ENCODE measurements around the gene GALNT18. TPM values are rescaled to one million over a fixed set of nuclear protein-coding genes. Genes with fewer than 3 reads are reported as not detected.

The GALNT18 gene
- total RNA-seq, 1 experiment from 2014 or later, result 14.1 TPM

GRCh38 chr11:11349106-11349825 is 272.5 kb downstream of the GALNT18 start:
- H3K36me3 Mint-ChIP-seq (ENCODE audit: insufficient read depth, unreplicated experiment), result no peaks in the 10 kb centered on the region
- intact Hi-C loops (cut with micrococcal nuclease), result no loop called here
- no peak overlapping the region for H3K27ac Mint-ChIP-seq (ENCODE audit: low read depth, unreplicated experiment)
- H3K9me3 Mint-ChIP-seq (ENCODE audit: unreplicated experiment), result no peaks in the 10 kb centered on the region
- H3K4me3 Mint-ChIP-seq (ENCODE audit: unreplicated experiment), result no peak overlapping the region
- no peaks in the 10 kb centered on the region for H3K27me3 Mint-ChIP-seq (ENCODE audit: insufficient read depth, unreplicated experiment)
- no TSS peak for BruUV-seq (replicated peaks)
- no peaks in the 10 kb centered on the region for H3K4me1 Mint-ChIP-seq (ENCODE audit: insufficient read depth, unreplicated experiment)
- ChIA-PET POLR2A (no interaction called here), CTCF (no interaction called here)
- TF ChIP-seq CTCF (IDR thresholded peaks at IDR 0.05; ENCODE audit: unreplicated experiment), result no peak
- no peak for DNase-seq (ENCODE audit: unreplicated experiment)

- Mint-ChIP-seq H3K36me3 (ENCODE audit: insufficient read depth, unreplicated experiment) (no peaks in the 10 kb centered on the region), H3K4me3 (ENCODE audit: unreplicated experiment) (no peak overlapping the region), H3K27me3 (ENCODE audit: insufficient read depth, unreplicated experiment) (no peaks in the 10 kb centered on the region), H3K4me1 (ENCODE audit: insufficient read depth, unreplicated experiment) (no peaks in the 10 kb centered on the region), H3K27ac (ENCODE audit: low read depth, unreplicated experiment) (no peak overlapping the region), H3K9me3 (ENCODE audit: unreplicated experiment) (no peaks in the 10 kb centered on the region)
- DNase-seq (ENCODE audit: unreplicated experiment), result no peak
- TF ChIP-seq CTCF (IDR thresholded peaks at IDR 0.05; ENCODE audit: unreplicated experiment), result no peak
- BruUV-seq (replicated peaks), result no TSS peak
- intact Hi-C loops (cut with micrococcal nuclease), result no loop called here
- CTCF ChIA-PET, result interaction anchor here (0.7 kb wide), 1 partner anchor 54 kb away, joined by 3 read pairs; no protein-coding TSS in a partner anchor
- POLR2A ChIA-PET, result no interaction called here
These were observed 273.5 kb downstream of the GALNT18 start for GRCh38 chr11:11348303-11348702.

- H3K36me3 Mint-ChIP-seq (ENCODE audit: insufficient read depth, unreplicated experiment), result no peaks in the 10 kb centered on the region
- POLR2A ChIA-PET, result no interaction called here
- no peaks in the 10 kb centered on the region for H3K9me3 Mint-ChIP-seq (ENCODE audit: unreplicated experiment)
- DNase-seq (ENCODE audit: unreplicated experiment), result no peak
- CTCF ChIA-PET, result interaction anchor here (0.7 kb wide), 1 partner anchor 54 kb away, joined by 3 read pairs; no protein-coding TSS in a partner anchor
- H3K4me3 Mint-ChIP-seq (ENCODE audit: unreplicated experiment), result no peak overlapping the region
- no peaks in the 10 kb centered on the region for H3K4me1 Mint-ChIP-seq (ENCODE audit: insufficient read depth, unreplicated experiment)
- TF ChIP-seq CTCF (IDR thresholded peaks at IDR 0.05; ENCODE audit: unreplicated experiment), result no peak
- intact Hi-C loops (cut with micrococcal nuclease), result no loop called here
- H3K27ac Mint-ChIP-seq (ENCODE audit: low read depth, unreplicated experiment), result no peak overlapping the region
- no TSS peak for BruUV-seq (replicated peaks)
- H3K27me3 Mint-ChIP-seq (ENCODE audit: insufficient read depth, unreplicated experiment), result no peaks in the 10 kb centered on the region
These were observed 274.2 kb downstream of the GALNT18 start for GRCh38 chr11:11347592-11347991.

- BruUV-seq (replicated peaks), result no TSS peak
These were observed 275.5 kb downstream of the GALNT18 start for GRCh38 chr11:11346303-11346702.

More at GRCh38 chr11:11346303-11346702, 275.5 kb downstream of the GALNT18 start:
- Mint-ChIP-seq H3K36me3 (ENCODE audit: insufficient read depth, unreplicated experiment) (no peaks in the 10 kb centered on the region), H3K4me1 (ENCODE audit: insufficient read depth, unreplicated experiment) (no peaks in the 10 kb centered on the region), H3K9me3 (ENCODE audit: unreplicated experiment) (no peaks in the 10 kb centered on the region), H3K4me3 (ENCODE audit: unreplicated experiment) (no peak overlapping the region), H3K27ac (ENCODE audit: low read depth, unreplicated experiment) (no peak overlapping the region), H3K27me3 (ENCODE audit: insufficient read depth, unreplicated experiment) (no peaks in the 10 kb centered on the region)
- ChIA-PET CTCF (no interaction called here), POLR2A (no interaction called here)
- DNase-seq (ENCODE audit: unreplicated experiment), result no peak
- no peak for TF ChIP-seq CTCF (IDR thresholded peaks at IDR 0.05; ENCODE audit: unreplicated experiment)
- intact Hi-C loops (cut with micrococcal nuclease), result no loop called here

Data from MCF 10A (cell line).